GM19025 (cell line): ENCODE measurements around the gene PGM2.

Experiments
- ATAC-seq: cut with Tn5 transposase; IDR thresholded peaks from one replicate; pipeline ENCODE4 v1.9.1; 2021; ENCODE audit warnings: mild to moderate bottlenecking, low read depth, moderate library complexity; ENCODE audit not compliant: unreplicated experiment

PGM2 gene

GRCh38 chr4:37858872-37859271 is 32.4 kb downstream of the PGM2 start:
- no peak for ATAC-seq

DNA sequence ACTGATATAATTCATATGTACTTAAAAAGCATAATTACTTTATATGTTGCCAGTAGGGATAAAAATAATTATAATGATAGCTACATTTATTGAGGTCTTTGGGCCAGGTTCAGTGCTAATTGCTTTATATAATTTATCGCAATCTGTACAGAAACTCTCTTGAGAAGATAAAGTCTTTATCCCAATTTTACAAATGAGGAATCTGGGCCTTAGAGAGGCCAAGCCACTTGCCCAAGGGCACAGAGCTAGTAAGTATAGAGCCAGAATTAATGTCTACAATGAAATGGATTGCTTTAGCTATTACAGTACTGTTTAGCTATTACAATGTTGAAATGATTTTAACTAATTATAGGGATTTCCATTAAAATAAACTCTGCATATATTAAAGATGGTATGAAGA is 33.8 kb downstream of the PGM2 start:
- no peak for ATAC-seq

GRCh38 chr4:37862961-37863360 is 36.5 kb downstream of the PGM2 start:
- ATAC-seq, result no peak

GRCh38 chr4:37864786-37865185 is 38.3 kb downstream of the PGM2 start:
- ATAC-seq, result no peak

DNA sequence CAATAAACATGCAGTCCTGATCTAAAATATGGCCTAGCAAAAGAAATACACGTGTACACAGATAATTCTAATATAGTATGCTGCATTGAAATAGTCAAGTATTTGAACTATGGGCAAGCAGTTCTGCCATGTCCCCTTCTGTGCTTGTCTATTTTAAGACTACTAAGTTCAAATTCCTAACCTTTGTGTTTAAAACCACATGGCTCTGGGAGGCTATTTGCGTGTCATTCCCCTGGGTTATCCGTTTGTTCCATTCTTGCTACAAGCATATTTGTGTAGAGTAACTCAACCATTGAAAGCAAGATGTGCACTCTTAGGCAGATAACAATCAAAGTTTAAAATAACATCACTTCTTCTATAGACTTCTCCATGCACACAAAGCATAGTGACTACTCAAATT is 39.0 kb downstream of the PGM2 start:
- ATAC-seq, result no peak

DNA sequence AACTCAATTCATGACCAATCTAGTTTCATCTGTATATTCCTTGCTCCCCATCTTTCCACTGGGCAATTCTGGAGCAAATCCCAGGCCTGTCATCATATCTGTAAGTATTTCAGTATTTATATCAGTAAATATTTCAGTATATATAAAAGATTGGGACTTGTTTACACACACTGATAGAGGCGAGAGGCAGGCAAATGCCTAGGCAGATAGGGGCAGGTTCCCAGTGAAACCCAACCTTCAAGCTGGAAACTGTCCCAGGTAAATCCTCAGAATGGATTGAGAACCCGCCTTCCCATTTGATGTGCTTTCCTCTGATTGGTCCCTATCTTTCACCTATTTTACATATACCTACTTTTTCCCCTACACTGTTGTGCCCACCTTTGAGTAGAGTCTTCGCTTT is 40.6 kb downstream of the PGM2 start:
- no peak for ATAC-seq

- no peak for ATAC-seq
Observed at GRCh38 chr4:37868238-37868637, 41.8 kb downstream of the PGM2 start.

GRCh38 chr4:37872310-37872988 is 46.0 kb downstream of the PGM2 start:
- ATAC-seq, result no peak

DNA sequence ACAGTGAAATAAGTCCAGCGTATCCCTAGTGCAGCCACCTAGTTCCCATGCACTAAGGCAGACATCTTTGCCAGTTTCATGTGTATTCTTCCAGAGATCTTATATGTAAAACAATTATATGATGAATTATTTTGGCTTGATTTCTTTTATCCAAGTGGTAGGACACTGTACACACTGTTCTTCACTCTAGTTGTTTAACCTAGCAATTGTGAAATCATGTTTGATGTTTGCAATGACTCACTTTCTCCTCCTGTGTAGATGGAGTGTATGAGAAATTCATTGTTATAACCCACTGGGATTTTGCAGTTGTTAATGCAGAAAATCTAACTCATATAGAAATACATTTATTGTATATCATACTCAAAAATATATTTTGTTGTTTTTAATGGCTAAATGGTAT is 46.9 kb downstream of the PGM2 start:
- ATAC-seq, result no peak

DNA sequence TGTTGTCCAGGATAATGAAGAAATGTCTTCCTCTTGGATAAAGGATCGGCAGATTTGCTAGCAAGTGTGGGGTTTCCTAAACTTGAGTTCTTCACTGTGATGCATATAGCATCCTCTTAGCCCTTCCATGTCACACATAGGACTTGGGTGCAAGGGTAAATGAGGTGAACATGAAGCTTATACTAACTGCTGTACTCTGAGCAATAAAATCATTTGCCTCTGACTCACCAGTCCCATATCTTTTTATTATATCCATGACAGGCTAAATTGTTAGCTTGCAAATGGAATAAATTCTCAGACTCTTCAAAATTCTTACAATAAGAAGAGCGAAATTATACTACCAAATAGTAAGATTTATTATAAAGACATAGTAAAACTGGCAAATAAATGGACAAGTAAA is 49.7 kb downstream of the PGM2 start:
- no peak for ATAC-seq

GRCh38 chr4:37879365-37879764 is 52.9 kb downstream of the PGM2 start:
- no peak for ATAC-seq

DNA sequence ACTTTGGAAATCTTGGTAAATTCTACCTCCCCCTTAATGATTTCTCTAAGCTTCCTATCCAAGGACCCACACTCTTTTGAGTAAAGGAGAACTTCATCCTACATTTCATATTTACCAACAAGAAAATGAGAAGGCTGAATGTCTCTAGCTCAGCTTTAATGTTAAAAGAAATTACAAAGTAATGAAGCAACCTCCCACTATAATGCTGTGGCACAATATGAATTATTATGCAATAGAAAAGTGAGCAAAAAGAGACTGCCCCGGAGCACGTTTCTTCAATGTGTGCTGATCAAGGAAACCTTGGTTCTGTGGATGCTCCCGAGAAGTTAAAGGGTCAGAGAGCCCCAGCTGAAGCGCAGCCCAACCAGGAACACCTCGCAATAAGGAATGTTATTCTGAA is 55.3 kb downstream of the PGM2 start:
- no peak for ATAC-seq

- no peak for ATAC-seq
Observed at GRCh38 chr4:37882665-37883296, 56.3 kb downstream of the PGM2 start.

DNA sequence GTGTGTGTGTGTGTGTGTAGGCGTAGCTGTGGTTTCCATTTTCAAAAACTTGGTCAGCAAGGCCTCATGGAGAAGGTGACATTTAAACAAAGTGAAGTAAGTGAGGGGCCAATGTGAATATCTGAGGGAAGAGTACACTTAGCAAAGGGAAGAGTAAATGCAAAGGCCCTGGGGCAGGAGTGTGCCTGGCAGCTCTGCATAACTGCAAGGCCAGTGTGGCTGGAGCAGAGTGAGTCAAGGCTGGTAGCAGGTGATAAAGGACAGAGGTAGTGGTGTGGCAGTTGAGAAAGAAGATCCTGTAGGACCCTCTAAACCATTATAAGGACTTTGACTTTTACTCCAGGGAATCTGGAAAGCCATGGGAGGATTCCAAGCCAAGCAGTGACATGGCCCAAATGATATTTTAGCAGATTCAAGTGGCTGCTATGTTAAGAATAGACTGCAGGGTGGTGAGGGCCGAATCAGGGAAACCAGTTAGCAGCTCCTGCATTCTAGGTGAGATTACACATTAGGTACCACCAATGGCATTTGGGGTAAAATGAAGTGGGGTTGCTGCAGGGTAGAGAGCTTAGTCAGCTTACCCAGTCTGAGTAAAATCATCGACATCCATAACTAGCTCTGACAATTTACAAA is 58.5 kb downstream of the PGM2 start:
- ATAC-seq, result no peak

GRCh38 chr4:37885496-37885895 is 59.0 kb downstream of the PGM2 start:
- no peak for ATAC-seq

- ATAC-seq, result peak; percentile 15
Observed at GRCh38 chr4:37889849-37890800, 63.6 kb downstream of the PGM2 start.

DNA sequence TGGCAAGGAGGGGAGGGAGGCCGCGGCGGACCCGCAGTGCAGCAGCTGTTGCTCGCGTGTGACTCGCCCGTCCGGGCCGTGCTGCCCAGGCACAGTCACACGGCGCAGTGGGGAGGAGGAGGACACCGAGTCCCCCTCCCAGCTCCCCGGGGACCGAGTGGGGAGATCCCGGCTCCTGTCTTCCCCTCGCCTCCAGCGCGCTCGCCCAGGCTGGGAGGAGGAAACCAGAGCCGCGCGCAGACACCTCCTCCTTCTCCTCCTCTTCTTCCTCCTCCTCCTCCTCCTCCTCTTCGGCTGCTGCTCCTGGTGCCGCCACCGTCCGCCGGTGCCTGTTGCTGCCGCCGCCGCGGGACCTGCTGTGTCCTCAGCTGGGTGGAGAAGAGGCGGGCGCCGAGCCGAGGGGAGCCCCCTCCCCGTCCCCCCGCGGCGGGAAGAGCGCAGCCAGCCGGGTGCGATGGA is 64.3 kb downstream of the PGM2 start, which contains the start of gene TBC1D1:
TSS of gene TBC1D1 (plus strand) at position 284 of the 459 bp plus-strand sequence. CDS start 11,012 bp downstream, outside the sequence.
- peak; percentile 34 for ATAC-seq

DNA sequence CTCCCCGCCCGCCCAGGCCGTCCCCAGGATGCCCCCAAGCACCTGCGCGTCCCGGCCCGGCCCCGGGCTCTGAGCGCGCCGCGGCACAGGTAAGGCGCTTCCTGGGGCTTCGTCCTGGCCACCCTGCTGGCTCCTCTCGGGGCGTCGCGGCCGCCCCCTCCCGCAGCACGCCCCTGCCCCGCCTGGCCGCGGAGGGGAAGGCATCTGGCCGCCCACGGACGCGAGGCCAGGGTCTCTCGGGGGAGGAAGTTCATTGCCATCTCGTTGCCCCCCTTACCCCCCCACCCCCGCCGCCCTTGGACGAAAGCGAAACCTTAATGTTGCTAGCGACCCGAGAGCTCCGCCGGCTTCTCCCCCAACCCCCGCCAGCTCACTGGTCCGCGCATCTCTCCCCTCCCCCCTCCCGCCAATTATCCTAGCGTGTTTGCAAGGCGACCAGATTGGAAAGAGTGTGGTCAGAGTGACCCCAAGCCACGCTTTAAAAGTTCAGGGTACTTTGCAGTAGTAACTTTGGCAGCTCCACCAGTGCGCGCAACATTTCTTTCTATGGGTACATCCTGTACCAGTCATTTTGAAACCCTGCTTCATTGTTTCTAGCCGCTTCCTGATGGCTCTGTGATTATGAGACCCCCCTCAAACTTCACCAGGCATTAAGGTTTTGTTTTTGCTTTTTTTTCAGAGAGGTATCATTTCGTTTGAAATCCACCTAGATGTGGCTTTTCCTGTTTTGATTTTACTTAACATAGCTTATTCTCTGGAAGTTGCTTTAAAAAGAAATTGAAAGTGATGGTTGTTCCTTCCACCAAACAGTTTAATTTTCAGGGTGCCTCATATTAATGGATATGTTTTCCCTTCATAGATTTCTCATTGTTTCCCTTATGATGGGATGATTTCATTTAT is 65.0 kb downstream of the PGM2 start:
- peak; percentile 41 for ATAC-seq

DNA sequence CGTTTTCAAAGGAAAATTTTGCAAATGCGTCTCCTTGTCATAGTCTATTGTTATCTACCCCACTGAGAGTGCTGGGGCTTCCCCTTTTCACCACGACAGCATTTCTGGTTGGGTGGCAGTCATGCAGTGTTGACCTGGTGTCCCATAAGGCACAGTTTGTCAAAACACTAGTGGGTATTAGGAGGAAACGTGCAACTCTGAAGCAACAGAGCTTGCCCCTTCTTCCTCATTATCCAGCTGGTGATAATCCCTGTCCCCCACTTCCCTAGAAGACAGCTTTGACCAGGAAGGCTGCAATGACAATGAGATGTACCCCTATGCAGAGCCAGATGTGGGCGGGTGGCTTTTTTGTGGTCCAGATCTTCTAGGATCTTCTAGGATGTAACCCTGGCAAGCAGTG is 66.2 kb downstream of the PGM2 start:
- ATAC-seq, result peak; percentile 37

DNA sequence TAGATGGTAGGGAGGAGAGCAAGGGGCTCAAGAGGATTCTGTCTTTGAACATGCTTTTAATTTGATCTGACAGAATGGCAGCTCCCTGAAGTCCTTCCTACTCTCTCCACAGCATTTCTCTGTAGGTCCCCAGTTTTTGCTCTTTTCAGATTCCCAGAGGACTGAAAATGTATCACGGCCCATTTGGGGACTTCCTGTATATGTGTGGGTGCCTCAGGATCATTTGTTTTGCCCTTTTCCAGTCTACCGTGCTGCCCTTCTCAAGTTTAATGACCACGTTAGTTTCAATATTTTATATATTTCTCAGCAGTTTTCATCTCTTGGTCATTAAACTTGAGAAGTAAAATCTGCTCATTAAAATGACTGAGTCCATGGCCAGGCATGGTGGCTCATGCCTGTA is 66.7 kb downstream of the PGM2 start:
- ATAC-seq, result no peak
